Esophagus muscularis mucosa (tissue), 4 donors: ENCODE data around the gene MAGI2.

Source experiments
- CTCF ChIP-seq, 3 experiments: fragments of 200-600 bp in 2 of 3; fragments of 450-650 bp in 1 of 3; sonication (generic) in 2 of 3; IDR thresholded peaks; one replicate each; pipeline ENCODE4 v1.5.1; 2017 to 2019; ENCODE audit warnings: antibody characterized with exemption in 3 of 3, mild to moderate bottlenecking in 2 of 3, moderate library complexity in 1 of 3
- EP300 ChIP-seq: sonication (generic); formaldehyde crosslinking; IDR thresholded peaks from one replicate; pipeline ENCODE4 v1.6.1; 2017; ENCODE audit warnings: antibody characterized with exemption
- POLR2A ChIP-seq: fragments of 450-650 bp; IDR thresholded peaks from one replicate; pipeline ENCODE4 v1.6.1; 2017; ENCODE audit warnings: antibody characterized with exemption, moderate library complexity, mild to moderate bottlenecking, low read depth
- POLR2AphosphoS5 ChIP-seq, 2 donors: sonication (generic); formaldehyde crosslinking; IDR thresholded peaks; one replicate each; pipeline ENCODE4 v1.6.1; 2017; ENCODE audit warnings: antibody characterized with exemption in 2 of 2

DNA sequence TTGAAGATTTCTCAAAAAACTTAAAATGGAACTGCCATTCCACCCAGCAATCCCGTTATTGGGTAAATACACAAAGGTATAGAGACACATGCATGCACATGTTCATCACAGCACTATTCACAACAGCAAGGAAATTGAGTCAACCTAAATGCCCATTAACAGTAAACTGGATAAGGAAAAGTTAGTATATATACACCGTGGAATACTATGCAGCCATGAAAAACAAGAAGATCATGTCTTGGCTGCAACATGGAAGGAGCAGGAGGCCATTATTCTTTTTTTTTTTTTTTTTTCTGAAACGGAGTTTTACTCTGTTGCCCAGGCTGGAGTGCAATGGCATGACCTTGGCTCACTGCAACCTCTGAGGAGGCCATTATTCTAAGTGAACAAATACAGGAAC is 749.0 kb downstream of the MAGI2 start:
- TF ChIP-seq CTCF (IDR thresholded peaks at IDR 0.05) (no peak), POLR2AphosphoS5 (IDR thresholded peaks at IDR 0.05) (no peak), POLR2A (no peak), EP300 (no peak)
